HepG2 (cell line): Measurements from ENCODE around the gene DLG1. TPM values are rescaled to one million over a fixed set of nuclear protein-coding genes. Genes with fewer than 3 reads are reported as not detected.

ENCODE experiments used
- ATAC-seq: fragments of 200-7000 bp; cut with Tn5 transposase; 3 replicates; pipeline ENCODE4 v1.9.1; 2020; ENCODE audit warnings: mild to moderate bottlenecking, moderate library complexity
- BruUV-seq: library from RNA; stranded (reverse); fragments of 400-500 nt; replicated peaks from 2 replicates; lab custom pipeline; 2021; lab: Mats Ljungman, UMichigan
- CTCF ChIA-PET: fragments of 300-600 bp; formaldehyde crosslinking; extraction: SDS; loops from one replicate; lab custom pipeline; 2021; ENCODE audit warnings: low total read pairs, inconsistent platforms, low intra/inter-chr PET ratio; lab: Yijun Ruan, JAX
- POLR2A ChIA-PET: fragments of 350-600 bp; sonication (Branson Sonifier 250); formaldehyde crosslinking; loops from one replicate; lab custom pipeline; 2020; ENCODE audit warnings: antibody characterized with exemption, inconsistent platforms; lab: Yijun Ruan, JAX
- DNase-seq: peaks from one replicate; pipeline ENCODE4 v3.0.0-alpha.2; 2015; ENCODE audit warnings: low spot score
- FAIRE-seq: peaks from 3 replicates; lab custom pipeline; 2011; peaks lifted over from hg19 to GRCh38; lab: Jason Lieb, UNC
- H2AFZ ChIP-seq: one replicate; pipeline ENCODE4 v1.6.1; 2011; ENCODE audit warnings: low read length, inconsistent platforms
- H3K27ac ChIP-seq: fragments of 300-600 bp; 3 replicates; pipeline ENCODE4 v1.8.0; 2011; ENCODE audit warnings: mixed run types, mild to moderate bottlenecking, mixed read lengths, low read length, inconsistent platforms; ENCODE audit not compliant: insufficient read depth; ENCODE audit errors: extremely low read length
- H3K27me3 ChIP-seq, 2 experiments: fragments of 200-600 bp in 1 of 2; 2 replicates in 1 of 2; 3 replicates in 1 of 2; pipeline versions ENCODE4 v1.6.0 to v1.8.0; 2011; ENCODE audit warnings: low read length in 2 of 2, mild to moderate bottlenecking in 2 of 2, moderate library complexity in 2 of 2, inconsistent platforms in 1 of 2; ENCODE audit not compliant: insufficient read depth in 2 of 2, control insufficient read depth in 1 of 2
- H3K36me3 ChIP-seq, 2 experiments: fragments of 200-600 bp in 1 of 2; replicated peaks in 1 of 2; 2 replicates in 1 of 2; 3 replicates in 1 of 2; pipeline versions ENCODE4 v1.5.1 to v1.8.0; 2011; ENCODE audit warnings: low read length in 2 of 2, inconsistent platforms in 1 of 2; ENCODE audit not compliant: insufficient read depth in 2 of 2, control insufficient read depth in 1 of 2
- H3K4me1 ChIP-seq: 2 replicates; pipeline ENCODE4 v1.5.1; 2012; ENCODE audit warnings: low read length, inconsistent platforms; ENCODE audit not compliant: insufficient read depth
- H3K4me2 ChIP-seq: 2 replicates; pipeline ENCODE4 v1.6.0; 2011; ENCODE audit warnings: low read depth, low read length, inconsistent platforms
- H3K4me3 ChIP-seq, 3 experiments: fragments of 200-600 bp in 1 of 3; sonication (generic), shearing (Covaris generic) in 1 of 3; replicated peaks in 1 of 3; 2 replicates each; pipeline ENCODE4 v1.5.1; 2011 to 2016; ENCODE audit warnings: low read length in 3 of 3, inconsistent platforms in 2 of 3, low read depth in 2 of 3, mild to moderate bottlenecking in 2 of 3, control low read depth in 1 of 3, mixed read lengths in 1 of 3; ENCODE audit not compliant: insufficient read depth in 1 of 3
- H3K79me2 ChIP-seq: one replicate; pipeline ENCODE4 v1.6.1; 2011; ENCODE audit warnings: low read length, inconsistent platforms; ENCODE audit not compliant: insufficient read depth
- H3K9ac ChIP-seq: 2 replicates; pipeline ENCODE4 v1.6.0; 2011; ENCODE audit warnings: mild to moderate bottlenecking, low read depth, low read length, inconsistent platforms; ENCODE audit not compliant: insufficient read depth
- H3K9me3 ChIP-seq: 2 replicates; pipeline ENCODE4 v1.5.1; 2012; ENCODE audit warnings: mild to moderate bottlenecking, low read length
- H4K20me1 ChIP-seq: 2 replicates; pipeline ENCODE4 v1.6.0; 2011; ENCODE audit warnings: inconsistent platforms, mild to moderate bottlenecking, low read length, moderate library complexity; ENCODE audit not compliant: insufficient read depth
- E2F1 ChIP-seq: sonication (generic); formaldehyde crosslinking; IDR thresholded peaks from 2 replicates; pipeline ENCODE4 v1.5.0; 2020; ENCODE audit warnings: missing genetic modification reagents
- EHMT2 ChIP-seq: fragments of 200-600 bp; sonication (generic); IDR thresholded peaks from 2 replicates; pipeline ENCODE4 v1.7.0; 2017; ENCODE audit warnings: antibody characterized with exemption, low read depth, low read length, borderline replicate concordance
- NFIB ChIP-seq: sonication (generic); formaldehyde crosslinking; IDR thresholded peaks from 2 replicates; pipeline ENCODE4 v1.9.0; 2021; ENCODE audit warnings: missing genetic modification reagents, mild to moderate bottlenecking, borderline replicate concordance
- SOX6 ChIP-seq, 2 experiments: fragments of 450-650 bp in 1 of 2; sonication (generic) in 1 of 2; formaldehyde crosslinking in 1 of 2; IDR thresholded peaks; 2 replicates each; pipeline versions ENCODE4 v1.4.0 to v1.6.1; 2017 to 2020; ENCODE audit warnings: antibody characterized with exemption in 1 of 2, mild to moderate bottlenecking in 1 of 2, missing genetic modification reagents in 1 of 2
- THRA ChIP-seq: sonication (generic); formaldehyde crosslinking; IDR thresholded peaks from 2 replicates; pipeline ENCODE4 v1.4.0; 2020; ENCODE audit warnings: missing genetic modification reagents, borderline replicate concordance
- ZBTB42 ChIP-seq: sonication (generic); formaldehyde crosslinking; IDR thresholded peaks from 2 replicates; pipeline ENCODE4 v1.5.0; 2020; ENCODE audit warnings: mild to moderate bottlenecking, missing genetic modification reagents
- ZGPAT ChIP-seq: IDR thresholded peaks from 2 replicates; pipeline ENCODE4 v1.6.1; 2016; ENCODE audit warnings: mild to moderate bottlenecking
- ZSCAN22 ChIP-seq: sonication (generic); formaldehyde crosslinking; IDR thresholded peaks from 2 replicates; pipeline ENCODE4 v1.4.0; 2020; ENCODE audit warnings: mild to moderate bottlenecking, missing genetic modification reagents
- ZXDC ChIP-seq: sonication (generic); formaldehyde crosslinking; IDR thresholded peaks from 2 replicates; pipeline ENCODE4 v1.5.0; 2020; ENCODE audit warnings: mild to moderate bottlenecking, missing genetic modification reagents
- WGBS: methylation state at CpG from one replicate; pipeline ENCODE4 v1.1.6; 2017; ENCODE audit warnings: low lambda C conversion rate; 5-methylcytosine and 5-hydroxymethylcytosine counted together
- in situ Hi-C: cut with HindIII; loops from 2 replicates; pipeline ENCODE4 v1.10.0; 2017; ENCODE audit warnings: low pct_unique_long_range_greater_than_20kb; ENCODE audit not compliant: extremely low pct_ligation_motif_present
- intact Hi-C: fragments of 100-400 bp; cut with micrococcal nuclease; formaldehyde crosslinking; loops from one replicate; pipeline ENCODE4 v1.10.0; 2022; ENCODE audit not compliant: unreplicated experiment
- microRNA-seq: library from miRNA; unstranded; fragments of <30 nt; microRNA quantifications from one replicate; pipeline ENCODE4, GENCODE V29; 2020
- polyA plus RNA-seq, 8 experiments: library from polyadenylated mRNA; depleted of rRNA in 3 of 8; stranded (reverse) in 7 of 8; unstranded in 1 of 8; fragments of >200 nt; fragmentation: Illumina TruSeq in 4 of 8; extraction: Trizol in 4 of 8; gene quantifications; 2 replicates each; pipeline versions ENCODE4 v1.2.1 to v1.2.3, GENCODE V29; 2011 to 2016; ENCODE audit warnings: low read depth in 4 of 8, missing spikeins in 1 of 8, mixed read lengths in 1 of 8; ENCODE audit not compliant: insufficient read depth in 1 of 8
- small RNA-seq, 3 experiments: library from RNA; depleted of rRNA; stranded (forward); fragments of <200 nt; gene quantifications; one replicate each; pipeline ENCODE3, GENCODE V24; 2012; ENCODE audit warnings: low read depth in 2 of 3, low replicate concordance in 1 of 3; ENCODE audit not compliant: insufficient read length in 3 of 3, insufficient read depth in 2 of 3
- total RNA-seq, 5 experiments: library from RNA; depleted of rRNA; stranded (reverse); fragments of >200 nt; fragmentation: Illumina TruSeq; extraction: Trizol; gene quantifications; 2 replicates each; pipeline ENCODE4 v1.2.3, GENCODE V29; 2016; ENCODE audit warnings: low read depth in 1 of 5

The DLG1 gene
- total and polyA plus RNA-seq, 2 of the 13 experiments (the other 11 are each of a cell fraction or from before 2014, with no cell fraction given): 30.5 to 104 TPM

GRCh38 chr3:196994056-196994455 is 304.4 kb downstream of the DLG1 start:
- Histone ChIP-seq H3K9ac (no peak overlapping the region), H3K4me3 (no peak overlapping the region), H2AFZ (no peak overlapping the region), H3K4me2 (0 out of 2 replicates have a peak overlapping the region, but pooled peaks have one; percentile 0), H3K27me3 (no peaks in the 10 kb centered on the region), H3K4me1 (peaks cover 57% of the 10 kb centered on the region), H3K9me3 (no peaks in the 10 kb centered on the region), H3K27ac (no peak overlapping the region), H3K36me3 (no peaks in the 10 kb centered on the region), H3K79me2 (no peaks in the 10 kb centered on the region), H4K20me1 (no peaks in the 10 kb centered on the region)
- ATAC-seq (no peak), FAIRE-seq (no peak), DNase-seq (no peak)
- in situ Hi-C loops: loop anchor here (25.0 kb wide), 1 partner anchor 518 kb away; no protein-coding TSS in a partner anchor
- no TSS peak for BruUV-seq
- WGBS: 67% methylated on average over 15 of the region's 16 CpGs
- TF ChIP-seq EHMT2: no peak
- TF ChIP-seq ZSCAN22 (CRISPR knock-in tag): no peak
- no peak for TF ChIP-seq ZGPAT
- TF ChIP-seq SOX6 (IDR thresholded peaks at IDR 0.05): no peak
- no peak for TF ChIP-seq SOX6 (CRISPR knock-in tag; IDR thresholded peaks at IDR 0.05)
- TF ChIP-seq NFIB: no peak
- TF ChIP-seq E2F1 (CRISPR knock-in tag): no peak
- TF ChIP-seq ZBTB42 (CRISPR knock-in tag): no peak
- no peak for TF ChIP-seq ZXDC
- TF ChIP-seq THRA (CRISPR knock-in tag): no peak
- intact Hi-C loops: no loop called here
- POLR2A ChIA-PET: no interaction called here
- CTCF ChIA-PET: no interaction called here

Small RNA genes lying within 50 kb of the gene (microRNA-seq; reads per million reads assigned to microRNA genes)
- 0.51 reads per million for gene MIR4797

Small RNA genes lying within 50 kb of the gene (small RNA-seq; reads per million reads assigned to genes)
- 0 to 0.33 (median 0) reads per million in 3 experiments for gene MIR4797
